NB4 (cell line): ENCODE data around the gene PLK2.

ENCODE experiments used
- MYC ChIP-seq: IDR thresholded peaks from 2 replicates; pipeline ENCODE4 v1.6.1; 2011; ENCODE audit warnings: low read depth, low read length
- POLR2A ChIP-seq: IDR thresholded peaks from 2 replicates; pipeline ENCODE4 v1.6.1; 2011; ENCODE audit warnings: mild to moderate bottlenecking; ENCODE audit not compliant: insufficient read length; ENCODE audit errors: extremely low read depth
- TF ChIP-seq, protein P1 (sequence below): IDR thresholded peaks from one replicate; pipeline ENCODE4 v1.5.1; 2012; ENCODE audit warnings: low read depth, low read length
- TF ChIP-seq, protein P2 (sequence below): IDR thresholded peaks from 2 replicates; pipeline ENCODE4 v1.6.1; 2011; ENCODE audit warnings: low read depth, low read length

DNA sequence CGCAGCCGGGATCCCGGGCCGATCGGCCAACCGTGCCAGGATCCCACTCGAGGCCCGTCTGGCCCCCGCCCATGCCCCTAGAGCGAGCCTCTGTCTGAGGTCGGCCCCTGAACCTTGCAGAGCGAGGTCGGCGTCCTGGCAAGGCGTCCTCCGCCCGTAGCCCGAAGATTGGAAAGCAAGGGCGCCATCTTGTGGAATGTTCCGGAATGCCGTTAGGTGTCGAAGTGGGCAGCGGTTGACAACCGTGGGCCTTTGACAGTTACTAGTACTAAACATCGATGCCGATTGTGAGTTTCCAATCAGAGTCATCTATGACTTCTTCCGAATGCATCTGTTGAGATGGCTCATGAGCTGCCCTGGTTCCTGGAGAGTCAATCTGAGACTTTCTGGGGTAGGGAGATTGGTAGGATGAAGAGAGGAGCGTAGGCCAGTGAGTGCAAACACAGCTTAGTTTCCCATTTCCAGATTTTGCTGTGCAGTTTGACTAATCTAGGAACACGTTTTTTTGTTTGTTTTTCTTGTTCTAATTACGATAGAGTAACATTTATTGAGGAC, 923 bp upstream of the PLK2 start:
- TF ChIP-seq POLR2A (no peak), MYC (0 out of 2 replicates have a peak, but pooled peaks have one; percentile 12)
- TF ChIP-seq, protein P1, sequence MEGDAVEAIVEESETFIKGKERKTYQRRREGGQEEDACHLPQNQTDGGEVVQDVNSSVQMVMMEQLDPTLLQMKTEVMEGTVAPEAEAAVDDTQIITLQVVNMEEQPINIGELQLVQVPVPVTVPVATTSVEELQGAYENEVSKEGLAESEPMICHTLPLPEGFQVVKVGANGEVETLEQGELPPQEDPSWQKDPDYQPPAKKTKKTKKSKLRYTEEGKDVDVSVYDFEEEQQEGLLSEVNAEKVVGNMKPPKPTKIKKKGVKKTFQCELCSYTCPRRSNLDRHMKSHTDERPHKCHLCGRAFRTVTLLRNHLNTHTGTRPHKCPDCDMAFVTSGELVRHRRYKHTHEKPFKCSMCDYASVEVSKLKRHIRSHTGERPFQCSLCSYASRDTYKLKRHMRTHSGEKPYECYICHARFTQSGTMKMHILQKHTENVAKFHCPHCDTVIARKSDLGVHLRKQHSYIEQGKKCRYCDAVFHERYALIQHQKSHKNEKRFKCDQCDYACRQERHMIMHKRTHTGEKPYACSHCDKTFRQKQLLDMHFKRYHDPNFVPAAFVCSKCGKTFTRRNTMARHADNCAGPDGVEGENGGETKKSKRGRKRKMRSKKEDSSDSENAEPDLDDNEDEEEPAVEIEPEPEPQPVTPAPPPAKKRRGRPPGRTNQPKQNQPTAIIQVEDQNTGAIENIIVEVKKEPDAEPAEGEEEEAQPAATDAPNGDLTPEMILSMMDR = peak; percentile 66
- TF ChIP-seq, protein P2, sequence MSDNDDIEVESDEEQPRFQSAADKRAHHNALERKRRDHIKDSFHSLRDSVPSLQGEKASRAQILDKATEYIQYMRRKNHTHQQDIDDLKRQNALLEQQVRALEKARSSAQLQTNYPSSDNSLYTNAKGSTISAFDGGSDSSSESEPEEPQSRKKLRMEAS = no peak
